K562 (cell line): ENCODE results near the gene HEATR3.

Experiments used
- CBX1 ChIP-seq: sonication (generic); IDR thresholded peaks from 2 replicates; pipeline ENCODE4 v1.6.1; 2016; ENCODE audit warnings: antibody characterized with exemption, low read depth, mild to moderate bottlenecking
- CHD1 ChIP-seq: fragments of 200-600 bp; sonication (generic); IDR thresholded peaks from one replicate; pipeline ENCODE4 v1.6.1; 2012; ENCODE audit warnings: mild to moderate bottlenecking, moderate library complexity, low read length, inconsistent platforms
- CTCF ChIP-seq, 3 experiments: IDR thresholded peaks in 2 of 3; conservative IDR thresholded peaks in 1 of 3; 2 replicates each; pipeline ENCODE4 v1.5.1; 2011 to 2012; ENCODE audit warnings: low read length in 3 of 3, mild to moderate bottlenecking in 3 of 3, control low read depth in 2 of 3, improper control_type of control experiment in 1 of 3, inconsistent platforms in 1 of 3, low read depth in 1 of 3, mixed read lengths in 1 of 3, moderate library complexity in 1 of 3; ENCODE audit not compliant: insufficient read depth in 2 of 3
- E2F5 ChIP-seq: sonication (generic); formaldehyde crosslinking; IDR thresholded peaks from 2 replicates; pipeline ENCODE4 v1.8.0; 2022; ENCODE audit warnings: mild to moderate bottlenecking, missing genetic modification reagents
- EGR1 ChIP-seq: fragments of 450-650 bp; conservative IDR thresholded peaks from 2 replicates; pipeline ENCODE4 v1.6.1; 2017; ENCODE audit warnings: mild to moderate bottlenecking
- ETV6 ChIP-seq, 3 experiments: fragments of 150-350 bp in 1 of 3; sonication (generic) in 1 of 3; formaldehyde crosslinking in 1 of 3; IDR thresholded peaks; 2 replicates each; pipeline versions ENCODE4 v1.6.1 to v1.8.0; 2014 to 2022; ENCODE audit warnings: borderline replicate concordance in 2 of 3, low read depth in 2 of 3, antibody characterized with exemption in 1 of 3, low read length in 1 of 3, mild to moderate bottlenecking in 1 of 3, missing genetic modification reagents in 1 of 3
- EZH2 ChIP-seq: IDR thresholded peaks from 2 replicates; pipeline ENCODE4 v1.6.1; 2012; ENCODE audit warnings: low read depth, mild to moderate bottlenecking, inconsistent platforms, low read length, borderline replicate concordance
- IRF9 ChIP-seq: fragments of 450-650 bp; IDR thresholded peaks from 2 replicates; pipeline ENCODE4 v1.6.1; 2016; ENCODE audit warnings: missing biosample characterization, missing genetic modification characterization
- JUNB ChIP-seq: fragments of 450-650 bp; formaldehyde crosslinking; conservative IDR thresholded peaks from 2 replicates; pipeline ENCODE4 v1.4.0; 2020; ENCODE audit warnings: mild to moderate bottlenecking
- MECOM ChIP-seq: fragments of 250-450 bp; sonication (Bioruptor Pico); IDR thresholded peaks from 2 replicates; pipeline ENCODE4 v1.8.0; 2022; ENCODE audit warnings: inconsistent platforms
- MYBL2 ChIP-seq, 2 experiments: fragments of 450-650 bp in 1 of 2; sonication (generic) in 1 of 2; formaldehyde crosslinking in 1 of 2; IDR thresholded peaks; 2 replicates each; pipeline versions ENCODE4 v1.6.1 to v1.8.1; 2017 to 2022; ENCODE audit warnings: borderline replicate concordance in 1 of 2, inconsistent platforms in 1 of 2, low read depth in 1 of 2, mild to moderate bottlenecking in 1 of 2, missing genetic modification reagents in 1 of 2, moderate library complexity in 1 of 2
- TFE3 ChIP-seq: fragments of 450-650 bp; formaldehyde crosslinking; IDR thresholded peaks from 2 replicates; pipeline ENCODE4 v1.4.0; 2020; ENCODE audit warnings: mild to moderate bottlenecking, mixed read lengths
- ZNF280A ChIP-seq: fragments of 450-650 bp; IDR thresholded peaks from 2 replicates; pipeline ENCODE4 v1.6.1; 2018; ENCODE audit warnings: mild to moderate bottlenecking, low read depth; ENCODE audit not compliant: partially characterized antibody
- ZNF398 ChIP-seq: fragments of 250-450 bp; sonication (Bioruptor Pico); IDR thresholded peaks from 2 replicates; pipeline ENCODE4 v1.8.0; 2021; ENCODE audit warnings: moderate library complexity, mild to moderate bottlenecking, inconsistent platforms

GRCh38 chr16:50017553-50017952 lies 48.2 kb upstream of the HEATR3 start:
- no peak for TF ChIP-seq MECOM (CRISPR knock-in tag)
- no peak for TF ChIP-seq EZH2
- no peak for TF ChIP-seq MYBL2 (IDR thresholded peaks at IDR 0.05; ENCODE audit: low read depth)
- TF ChIP-seq MYBL2 (CRISPR knock-in tag; IDR thresholded peaks at IDR 0.05; ENCODE audit: borderline replicate concordance) = no peak
- no peak for TF ChIP-seq IRF9
- no peak for TF ChIP-seq EGR1
- TF ChIP-seq ZNF280A = no peak
- no peak for TF ChIP-seq CHD1
- no peak for TF ChIP-seq ZNF398 (CRISPR knock-in tag)
- TF ChIP-seq CTCF (IDR thresholded peaks at IDR 0.05 in 2 of 3, conservative IDR thresholded peaks at IDR 0.05 in 1 of 3; ENCODE audit: insufficient read depth in 2 of 3, low read depth in 1 of 3, low read length in 3 of 3) = no peak
- TF ChIP-seq CBX1 = no peak
- TF ChIP-seq JUNB (CRISPR knock-in tag) = no peak
- no peak for TF ChIP-seq E2F5 (CRISPR knock-in tag)
- TF ChIP-seq ETV6 (IDR thresholded peaks at IDR 0.05; ENCODE audit: borderline replicate concordance in 1 of 2, low read depth in 2 of 2, low read length in 1 of 2) = no peak
- TF ChIP-seq ETV6 (CRISPR knock-in tag; IDR thresholded peaks at IDR 0.05; ENCODE audit: borderline replicate concordance) = no peak
- TF ChIP-seq TFE3 = no peak
